GM12874 (cell line): ENCODE measurements around the gene HSD17B8.
A peak's percentile ranks its signal among the peaks of the same experiment; 100 is the strongest.

Source experiments
- CTCF ChIP-seq: IDR thresholded peaks from 2 replicates; pipeline ENCODE4 v1.5.1; 2011; ENCODE audit warnings: low read depth, mild to moderate bottlenecking, control low read depth, low read length, moderate library complexity; ENCODE audit not compliant: insufficient read depth

The HSD17B8 gene

GRCh38 chr6:33201935-33202334 lies 2.5 kb upstream of the HSD17B8 start:
- TF ChIP-seq CTCF: no peak

DNA sequence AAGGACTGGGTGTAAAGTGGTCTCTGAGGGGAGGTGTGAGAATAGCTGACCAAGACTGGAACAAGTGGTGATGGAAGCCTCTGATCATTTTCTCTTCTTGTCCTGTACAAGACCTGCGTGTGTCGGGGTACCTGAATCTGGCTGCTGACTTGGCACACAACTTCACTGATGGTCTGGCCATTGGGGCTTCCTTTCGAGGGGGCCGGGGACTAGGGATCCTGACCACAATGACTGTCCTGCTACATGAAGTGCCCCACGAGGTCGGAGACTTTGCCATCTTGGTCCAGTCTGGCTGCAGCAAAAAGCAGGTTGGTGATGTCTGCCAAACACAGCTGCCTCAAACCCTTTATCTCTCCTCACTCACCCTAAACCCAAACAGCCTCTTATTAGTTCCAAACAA lies 1.7 kb upstream of the HSD17B8 start:
- no peak for TF ChIP-seq CTCF

GRCh38 chr6:33203443-33204164 lies 851 bp upstream of the HSD17B8 start:
- TF ChIP-seq CTCF: no peak

GRCh38 chr6:33204165-33204414 lies 365 bp upstream of the HSD17B8 start:
- no peak for TF ChIP-seq CTCF

- peak; percentile 32; the same call in 1 of the 2 replicates for TF ChIP-seq CTCF
These were observed 954 bp downstream of the HSD17B8 start for GRCh38 chr6:33205191-33206026.

DNA sequence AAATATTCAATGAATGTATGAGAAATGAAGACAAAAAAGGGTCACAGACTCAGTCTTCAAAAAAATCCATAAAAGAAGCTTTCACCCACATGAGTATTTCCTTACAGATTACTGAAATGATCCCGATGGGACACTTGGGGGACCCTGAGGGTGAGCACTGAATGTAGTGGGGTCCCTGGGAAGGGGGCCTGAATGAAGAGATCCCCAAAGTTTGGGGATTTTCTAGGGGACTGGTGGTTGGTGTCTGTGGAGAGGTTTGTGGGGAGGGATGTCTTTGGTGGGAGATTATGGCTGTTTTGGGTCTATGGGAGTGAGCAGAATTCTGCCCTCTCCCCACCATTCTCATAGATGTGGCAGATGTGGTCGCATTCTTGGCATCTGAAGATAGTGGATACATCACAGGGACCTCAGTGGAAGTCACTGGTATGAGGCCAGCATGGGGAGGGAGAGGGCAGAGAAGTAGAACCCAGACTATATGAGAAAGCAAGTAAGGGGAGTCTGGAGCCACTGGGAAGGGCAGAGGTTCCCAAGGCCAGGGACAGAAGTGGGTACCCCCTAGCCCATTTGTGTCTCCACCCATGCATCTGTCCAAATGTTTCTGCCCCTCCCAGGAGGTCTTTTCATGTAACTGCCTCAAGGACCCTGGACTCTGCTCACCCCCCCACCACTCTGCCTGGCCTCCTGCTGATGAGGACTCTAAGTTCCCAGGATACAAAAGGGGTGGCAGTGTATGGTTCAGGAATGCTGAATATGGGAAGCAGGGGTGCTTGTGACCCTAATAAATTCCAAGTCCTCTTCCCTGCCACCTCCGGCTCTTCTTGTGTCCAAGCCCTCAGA lies 1.8 kb downstream of the HSD17B8 start:
- no peak for TF ChIP-seq CTCF
